Heart right ventricle (tissue), 16 donors: ENCODE results near the gene IFITM2. TPM values are rescaled to one million over a fixed set of nuclear protein-coding genes. Genes with fewer than 3 reads are reported as not detected.

Experiments used
- ATAC-seq, 8 donors: fragments of 200-7000 bp; cut with Tn5 transposase; one replicate each; pipeline ENCODE4 v1.9.1; 2020; ENCODE audit warnings: mild to moderate bottlenecking in 8 of 8, moderate library complexity in 8 of 8, moderate number of reproducible peaks in 1 of 8
- DNase-seq, 2 donors: peaks; one replicate each; pipeline ENCODE4 v3.0.0-alpha.2; 2020
- H3K27ac ChIP-seq, 10 donors: fragments of 200-600 bp; sonication (generic) in 2 of 10; one replicate each; pipeline versions ENCODE4 v1.5.0 to v1.8.0; 2020 to 2022; ENCODE audit warnings: mild to moderate bottlenecking in 3 of 10
- H3K27me3 ChIP-seq, 7 donors: fragments of 200-600 bp; one replicate each; pipeline ENCODE4 v1.8.0; 2021 to 2022; ENCODE audit warnings: mild to moderate bottlenecking in 2 of 7
- H3K36me3 ChIP-seq, 9 donors: fragments of 200-600 bp; sonication (generic) in 1 of 9; one replicate each; pipeline versions ENCODE4 v1.5.0 to v1.8.0; 2020 to 2022; ENCODE audit warnings: mild to moderate bottlenecking in 2 of 9
- H3K4me1 ChIP-seq, 9 donors: fragments of 200-600 bp; sonication (generic) in 1 of 9; one replicate each; pipeline versions ENCODE4 v1.5.0 to v1.8.0; 2020 to 2022; ENCODE audit warnings: mild to moderate bottlenecking in 4 of 9
- H3K4me3 ChIP-seq, 10 donors: fragments of 200-600 bp; sonication (generic) in 2 of 10; one replicate each; pipeline versions ENCODE4 v1.5.0 to v1.8.0; 2020 to 2022; ENCODE audit warnings: mild to moderate bottlenecking in 7 of 10, moderate library complexity in 2 of 10
- H3K9me3 ChIP-seq, 11 donors: fragments of 200-600 bp in 10 of 11; sonication (generic) in 2 of 11; one replicate each; pipeline versions ENCODE4 v1.5.0 to v1.8.0; 2013 to 2022; ENCODE audit warnings: mild to moderate bottlenecking in 2 of 11, control low read depth in 1 of 11, moderate library complexity in 1 of 11
- CTCF ChIP-seq, 9 donors: fragments of 200-600 bp; sonication (generic) in 2 of 9; IDR thresholded peaks; one replicate each; pipeline versions ENCODE4 v1.5.0 to v1.8.0; 2021 to 2022; ENCODE audit warnings: antibody characterized with exemption in 9 of 9, mild to moderate bottlenecking in 5 of 9, moderate library complexity in 1 of 9
- WGBS, 2 donors: extraction: QIAGEN DNeasy Blood & Tissue Kit; methylation state at CpG; one replicate each; pipeline ENCODE4 v1.1.7; 2013; ENCODE audit warnings: inconsistent platforms in 1 of 2; 5-methylcytosine and 5-hydroxymethylcytosine counted together
- intact Hi-C, 10 donors: fragments of 100-400 bp; cut with DNase I; formaldehyde crosslinking; loops; one replicate each; pipeline versions ENCODE4 v1.11.1 to v1.14.2; 2022
- polyA plus RNA-seq, 2 donors: library from polyadenylated mRNA; stranded (reverse); fragments of 200-250 nt; gene quantifications; one replicate each; pipeline ENCODE4 v1.2.3, GENCODE V29; 2013
- total RNA-seq, 10 donors: library from RNA; stranded (reverse); fragmentation: NEBNext Ultra II Directional in 3 of 10; extraction: Animal tissue kit (Norgen Biotek cat#: 25700) in 3 of 10; gene quantifications; one replicate each; pipeline versions ENCODE4 v1.2.1 to v1.2.4, GENCODE V29; 2021 to 2023
- donor health status: Arrhythmogenic right ventricular cardiomyopathy.
- donor health status: ischemic (EF 13 %, LVEDD 7.1; RV severe dilation, severe dysfunction).
- donor health status: healthy with polysubstance abuse.
- donor health status: DM: no; HTN: yes; CAD: no.
- donor health status: DM: no; HTN: no; CAD: no.
- donor health status: ischemic (EF 25% LVEDD 6.9; RV normal size, moderate dysfunction).
- donor health status: ischemic (EF 25% LVEDD 5.7; RV mildly dilated, moderate dysfunction).
- donor health status: healthy.
- donor health status: DM: yes; HTN: yes; CAD: no.
- donor health status: Ischemic cardiomyopathy.
- donor health status: ischemic (EF 35%, LVEDD 5.7; RV mildly dilated, moderate dysfunction).
- donor health status: nonischemic (EF 11% LVEDD 7.7; RV severe dilation, severe dysfunction).
- donor health status: DM: yes; HTN: yes; CAD: no.
- donor health status: PGD.
- donor health status: ischemic (EF 29% LVEDD 5.4; RV normal size, mild dysfunction).
- donor health status: nonischemic (EF 23%, LVEDD 6.1; RV moderate dilation, normal function).

IFITM2 gene
- total and polyA plus RNA-seq, 12 donors, result 57.2 to 843 (median 163) TPM

GRCh38 chr11:298406-299065 lies 9.1 kb upstream of the IFITM2 start:
- ATAC-seq (peak in 1 of 8 donors; percentile 13), DNase-seq (no peak)
- Histone ChIP-seq H3K27me3 (peaks cover 0 to 54% (median 30%) of the 10 kb centered on the region in 7 donors), H3K9me3 (no peaks in the 10 kb centered on the region), H3K27ac (no peak overlapping the region), H3K4me1 (peaks cover 0 to 28% (median 10%) of the 10 kb centered on the region in 9 donors), H3K4me3 (no peak overlapping the region), H3K36me3 (peaks cover 0 to 16% (median 0%) of the 10 kb centered on the region in 9 donors)
- intact Hi-C loops, result no loop called here
- no peak for TF ChIP-seq CTCF (IDR thresholded peaks at IDR 0.05)
- WGBS, 2 donors, result 68 to 78% methylated on average over 14 to 15 of the region's 15 CpGs

DNA sequence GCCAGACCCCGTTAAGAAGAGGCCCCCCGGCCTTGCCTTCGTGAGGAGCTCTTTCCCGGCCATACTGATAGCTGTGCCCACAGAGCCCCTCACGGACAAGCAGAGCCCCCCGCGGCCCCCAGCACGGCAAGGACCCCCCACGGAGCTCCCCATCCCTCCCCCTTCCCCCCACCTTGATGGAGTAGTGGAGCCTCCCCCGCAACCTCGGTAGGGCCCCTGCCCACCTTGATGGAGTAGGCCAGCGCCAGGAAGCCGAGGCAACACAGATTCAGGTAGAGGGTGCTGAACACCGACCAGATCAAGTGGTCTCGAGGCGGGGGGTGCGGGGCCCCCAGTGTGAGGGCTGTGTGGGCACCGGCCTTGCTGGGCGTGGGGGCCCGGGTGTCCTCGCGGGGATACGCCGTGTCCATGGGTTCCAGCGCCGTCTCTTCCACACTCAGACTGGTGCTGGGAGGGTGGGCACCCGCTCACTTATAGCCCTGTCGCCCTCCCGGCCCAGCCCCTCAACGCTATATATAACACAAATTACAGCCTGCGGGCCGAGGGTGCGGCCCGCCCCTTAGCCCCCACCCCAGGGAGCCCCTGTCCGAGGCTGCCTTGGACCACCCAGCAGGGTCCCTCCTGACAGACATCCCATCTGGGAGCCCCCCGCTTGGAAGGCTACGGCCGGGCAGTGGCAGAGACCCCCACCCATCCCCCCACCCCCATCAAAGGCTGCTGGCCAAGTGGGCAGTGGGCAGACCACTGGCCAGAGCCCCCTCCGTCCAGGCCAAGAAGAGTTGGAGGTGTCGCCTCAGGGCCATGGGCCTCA lies 8.3 kb upstream of the IFITM2 start, which contains the start of gene IFITM5:
Gene IFITM5 (minus strand): TSS at position 446 of the 811 bp plus-strand sequence. CDS start 36 bp downstream, at position 410.
- no peak for ATAC-seq
- Histone ChIP-seq H3K27ac (no peak within 1 kb of the TSS), H3K9me3 (no peaks in the 10 kb centered on the region), H3K36me3 (peaks cover 0 to 9% (median 0%) of the 10 kb centered on the region in 9 donors), H3K4me1 (peaks cover 0 to 29% (median 10%) of the 10 kb centered on the region in 9 donors), H3K4me3 (no peak within 1 kb of the TSS), H3K27me3 (peaks cover 0 to 50% (median 30%) of the 10 kb centered on the region in 7 donors)
- peak in 1 of 2 donors; percentile 6 for DNase-seq
- no peak for TF ChIP-seq CTCF (IDR thresholded peaks at IDR 0.05)
- 64 to 71% methylated on average over 39 to 40 of the region's 40 CpGs for WGBS, 2 donors
- intact Hi-C loops, result no loop called here

GRCh38 chr11:299951-300735 lies 7.5 kb upstream of the IFITM2 start:
- WGBS, 2 donors, result 26 to 32% methylated on average over 20 of the region's 20 CpGs
- DNase-seq (peak in 1 of 2 donors; percentile 23), ATAC-seq (peak in 1 of 8 donors; percentile 14)
- TF ChIP-seq CTCF (IDR thresholded peaks at IDR 0.05), result peak in 2 of 9 donors; percentile 13
- H3K27me3 ChIP-seq, result peaks cover 0 to 49% (median 30%) of the 10 kb centered on the region in 7 donors
- H3K4me3 ChIP-seq, result no peak overlapping the region
- H3K27ac ChIP-seq, result no peak overlapping the region
- peaks cover 0 to 38% (median 16%) of the 10 kb centered on the region in 9 donors for H3K4me1 ChIP-seq
- no peaks in the 10 kb centered on the region for H3K9me3 ChIP-seq
- intact Hi-C loops, result loop anchor here in 4 of 10 donors (5.0 to 10.0 kb wide), 3 partner anchors 55 to 152 kb away; partner anchors contain the start of gene PTDSS2 (in 1 of the 4)
- H3K36me3 ChIP-seq, result peaks cover 0 to 1% (median 0%) of the 10 kb centered on the region in 9 donors
